ENCODE measurements around the gene TRIO. TPM values are rescaled to one million over a fixed set of nuclear protein-coding genes. Genes with fewer than 3 reads are reported as not detected.

The TRIO gene
- total RNA-seq, 2 experiments from 2014 or later, result 4.1 to 6.5 TPM

DNA sequence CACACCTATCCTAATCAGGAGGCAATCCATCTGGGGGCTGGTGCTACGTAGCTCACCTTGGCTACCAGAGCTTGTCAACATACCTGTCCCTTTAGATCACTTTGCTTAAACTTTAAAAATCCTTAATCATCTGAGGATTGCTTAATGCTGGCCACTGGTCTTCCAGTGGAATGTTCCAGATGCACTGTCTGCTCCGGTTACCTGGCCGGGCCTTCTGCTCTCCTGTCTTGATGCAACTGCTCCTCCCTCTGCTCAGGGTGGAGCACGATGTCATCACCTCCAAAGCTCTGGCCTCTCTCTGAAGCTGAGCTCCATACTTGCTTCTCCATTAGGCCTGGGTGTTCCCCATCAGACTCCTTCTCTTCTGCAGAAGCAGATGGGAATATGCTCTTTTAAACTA is 331.9 kb downstream of the TRIO start:
- intact Hi-C loops (cut with DNase I, micrococcal nuclease), result no loop called here
- H3K4me1 Mint-ChIP-seq (ENCODE audit: low read depth), result no peaks in the 10 kb centered on the region
- DNase-seq, result no peak
- Histone ChIP-seq H3K4me3 (ENCODE audit: low read length) (no peak overlapping the region), H3K27ac (ENCODE audit: low read depth in 1 of 2, low read length in 2 of 2) (no peak overlapping the region), H3K4me1 (ENCODE audit: insufficient read depth, low read length) (no peaks in the 10 kb centered on the region), H3K36me3 (ENCODE audit: insufficient read depth, low read length) (no peaks in the 10 kb centered on the region), H3K9me3 (ENCODE audit: control insufficient read depth in 1 of 2, insufficient read depth in 1 of 2, low read length in 2 of 2) (no peaks in the 10 kb centered on the region), H3K27me3 (ENCODE audit: control insufficient read depth in 1 of 2, insufficient read depth in 2 of 2, low read length in 2 of 2) (no peaks in the 10 kb centered on the region)
- no peaks in the 10 kb centered on the region for H3K36me3 Mint-ChIP-seq (ENCODE audit: low read depth)
- H3K4me3 Mint-ChIP-seq, result no peak overlapping the region
- no peak overlapping the region for H3K27ac Mint-ChIP-seq
- H3K9me3 Mint-ChIP-seq, result no peaks in the 10 kb centered on the region
- no peaks in the 10 kb centered on the region for H3K27me3 Mint-ChIP-seq
- ChIA-PET CTCF (no interaction called here), POLR2A (interaction anchor here (0.7 kb wide), 1 partner anchor 285 kb away, joined by 3 read pairs; no protein-coding TSS in a partner anchor)
- TF ChIP-seq, protein P1, sequence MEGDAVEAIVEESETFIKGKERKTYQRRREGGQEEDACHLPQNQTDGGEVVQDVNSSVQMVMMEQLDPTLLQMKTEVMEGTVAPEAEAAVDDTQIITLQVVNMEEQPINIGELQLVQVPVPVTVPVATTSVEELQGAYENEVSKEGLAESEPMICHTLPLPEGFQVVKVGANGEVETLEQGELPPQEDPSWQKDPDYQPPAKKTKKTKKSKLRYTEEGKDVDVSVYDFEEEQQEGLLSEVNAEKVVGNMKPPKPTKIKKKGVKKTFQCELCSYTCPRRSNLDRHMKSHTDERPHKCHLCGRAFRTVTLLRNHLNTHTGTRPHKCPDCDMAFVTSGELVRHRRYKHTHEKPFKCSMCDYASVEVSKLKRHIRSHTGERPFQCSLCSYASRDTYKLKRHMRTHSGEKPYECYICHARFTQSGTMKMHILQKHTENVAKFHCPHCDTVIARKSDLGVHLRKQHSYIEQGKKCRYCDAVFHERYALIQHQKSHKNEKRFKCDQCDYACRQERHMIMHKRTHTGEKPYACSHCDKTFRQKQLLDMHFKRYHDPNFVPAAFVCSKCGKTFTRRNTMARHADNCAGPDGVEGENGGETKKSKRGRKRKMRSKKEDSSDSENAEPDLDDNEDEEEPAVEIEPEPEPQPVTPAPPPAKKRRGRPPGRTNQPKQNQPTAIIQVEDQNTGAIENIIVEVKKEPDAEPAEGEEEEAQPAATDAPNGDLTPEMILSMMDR (IDR thresholded peaks at IDR 0.05), result no peak
- ATAC-seq (ENCODE audit: poor library complexity), result no peak

DNA sequence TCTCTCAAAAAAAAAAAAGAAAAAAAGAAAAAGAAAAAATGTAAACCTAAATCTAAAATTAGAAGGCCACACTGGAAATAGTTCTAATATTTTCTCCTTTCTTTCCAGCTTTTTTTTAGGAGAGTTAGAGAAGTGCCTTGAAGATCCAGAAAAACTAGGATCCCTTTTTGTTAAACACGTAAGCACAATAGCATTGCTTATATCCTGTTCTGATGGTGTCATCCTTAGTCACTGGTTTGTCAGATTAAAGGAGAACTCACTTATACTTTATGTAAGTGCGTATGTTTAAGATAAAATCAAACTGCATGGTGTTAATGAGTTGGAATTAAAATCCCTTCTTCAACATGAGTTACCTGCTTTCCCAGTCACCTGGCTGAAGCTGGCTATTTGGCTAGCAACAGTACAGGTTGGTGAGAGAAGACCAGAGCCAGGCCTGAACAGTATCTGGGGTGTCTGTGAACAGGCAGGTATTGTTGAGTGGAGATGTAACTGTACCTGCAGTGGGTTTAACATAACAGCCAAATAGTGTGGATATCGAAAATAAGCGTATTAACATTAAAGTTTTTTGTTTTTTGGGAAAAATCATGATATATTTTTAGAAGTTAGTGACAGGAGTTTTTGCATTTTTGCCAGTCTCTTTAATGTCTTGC is 333.8 kb downstream of the TRIO start:
- Mint-ChIP-seq H3K27ac (no peak overlapping the region), H3K36me3 (ENCODE audit: low read depth) (no peaks in the 10 kb centered on the region), H3K27me3 (no peaks in the 10 kb centered on the region), H3K4me3 (no peak overlapping the region), H3K4me1 (ENCODE audit: low read depth) (no peaks in the 10 kb centered on the region), H3K9me3 (no peaks in the 10 kb centered on the region)
- Histone ChIP-seq H3K9me3 (ENCODE audit: control insufficient read depth in 1 of 2, insufficient read depth in 1 of 2, low read length in 2 of 2) (no peaks in the 10 kb centered on the region), H3K4me3 (ENCODE audit: low read length) (no peak overlapping the region), H3K27ac (ENCODE audit: low read depth in 1 of 2, low read length in 2 of 2) (no peak overlapping the region), H3K4me1 (ENCODE audit: insufficient read depth, low read length) (no peaks in the 10 kb centered on the region), H3K36me3 (ENCODE audit: insufficient read depth, low read length) (no peaks in the 10 kb centered on the region), H3K27me3 (ENCODE audit: control insufficient read depth in 1 of 2, insufficient read depth in 2 of 2, low read length in 2 of 2) (no peaks in the 10 kb centered on the region)
- intact Hi-C loops (cut with DNase I, micrococcal nuclease), result no loop called here
- TF ChIP-seq, protein P1 (IDR thresholded peaks at IDR 0.05), result no peak
- ATAC-seq (ENCODE audit: poor library complexity) (no peak), DNase-seq (no peak)
- ChIA-PET POLR2A (no interaction called here), CTCF (no interaction called here)

DNA sequence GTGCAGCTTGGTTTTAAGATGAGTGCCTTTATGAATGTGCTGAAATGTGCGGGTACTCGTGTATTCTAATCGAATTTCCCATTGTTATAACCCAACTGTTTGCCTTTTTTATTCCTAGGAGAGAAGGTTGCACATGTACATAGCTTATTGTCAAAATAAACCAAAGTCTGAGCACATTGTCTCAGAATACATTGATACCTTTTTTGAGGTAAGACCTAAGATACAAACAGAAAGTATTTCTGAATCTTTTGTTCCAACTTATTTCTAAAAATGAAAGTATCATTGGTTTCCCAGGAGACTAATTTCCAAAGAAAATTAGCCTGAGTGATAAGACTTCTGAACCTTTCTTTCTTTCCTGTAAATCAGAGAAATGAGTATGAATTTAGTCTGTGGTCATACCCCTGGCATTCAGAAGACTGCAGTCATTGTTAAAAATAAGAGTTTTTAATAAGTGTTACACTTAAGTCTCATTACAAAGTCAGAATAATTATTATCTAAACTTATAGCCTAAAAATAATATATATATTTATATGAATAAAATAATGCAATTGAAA is 336.1 kb downstream of the TRIO start:
- H3K9me3 Mint-ChIP-seq, result no peaks in the 10 kb centered on the region
- H3K27ac Mint-ChIP-seq, result no peak overlapping the region
- no peak for DNase-seq
- Histone ChIP-seq H3K4me1 (ENCODE audit: insufficient read depth, low read length) (no peaks in the 10 kb centered on the region), H3K36me3 (ENCODE audit: insufficient read depth, low read length) (no peaks in the 10 kb centered on the region), H3K27me3 (ENCODE audit: control insufficient read depth in 1 of 2, insufficient read depth in 2 of 2, low read length in 2 of 2) (no peaks in the 10 kb centered on the region), H3K9me3 (ENCODE audit: control insufficient read depth in 1 of 2, insufficient read depth in 1 of 2, low read length in 2 of 2) (no peaks in the 10 kb centered on the region), H3K27ac (ENCODE audit: low read depth in 1 of 2, low read length in 2 of 2) (no peak overlapping the region), H3K4me3 (ENCODE audit: low read length) (no peak overlapping the region)
- ATAC-seq (ENCODE audit: poor library complexity), result no peak
- no peak overlapping the region for H3K4me3 Mint-ChIP-seq
- CTCF ChIA-PET, result interaction anchor here (1.0 kb wide), 1 partner anchor 79 kb away, joined by 3 read pairs; no protein-coding TSS in a partner anchor
- intact Hi-C loops (cut with DNase I, micrococcal nuclease), result no loop called here
- H3K36me3 Mint-ChIP-seq (ENCODE audit: low read depth), result no peaks in the 10 kb centered on the region
- no peaks in the 10 kb centered on the region for H3K27me3 Mint-ChIP-seq
- H3K4me1 Mint-ChIP-seq (ENCODE audit: low read depth), result no peaks in the 10 kb centered on the region
- TF ChIP-seq, protein P1 (IDR thresholded peaks at IDR 0.05), result no peak
- POLR2A ChIA-PET, result interaction anchor here (0.6 kb wide), 1 partner anchor 66 kb away, joined by 3 read pairs; no protein-coding TSS in a partner anchor
